GM23338 (cell line): ENCODE measurements around the gene CYP19A1. TPM values are rescaled to one million over a fixed set of nuclear protein-coding genes. Genes with fewer than 3 reads are reported as not detected.

Experiments
- ATAC-seq: fragments of 200-7000 bp; cut with Tn5 transposase; 3 replicates; pipeline ENCODE4 v1.9.1; 2020
- DNase-seq: peaks from one replicate; pipeline ENCODE4 v3.0.0-alpha.2; 2015; ENCODE audit warnings: low spot score
- H2AFZ ChIP-seq: fragments of 200-600 bp; sonication (generic); 2 replicates; pipeline ENCODE4 v1.8.0; 2016; ENCODE audit warnings: antibody characterized with exemption, mild to moderate bottlenecking, moderate library complexity
- H3F3A ChIP-seq: fragments of 200-600 bp; sonication (generic); replicated peaks from 2 replicates; pipeline ENCODE4 v1.8.0; 2017; ENCODE audit warnings: antibody characterized with exemption, mixed run types, low read depth
- H3K27ac ChIP-seq: fragments of 200-600 bp; sonication (generic); 2 replicates; pipeline ENCODE4 v1.6.1; 2016; ENCODE audit warnings: low read depth
- H3K27me3 ChIP-seq: fragments of 200-600 bp; sonication (generic); 2 replicates; pipeline ENCODE4 v1.8.0; 2016; ENCODE audit warnings: mild to moderate bottlenecking, mixed run types, moderate library complexity; ENCODE audit not compliant: insufficient read depth
- H3K36me3 ChIP-seq: fragments of 200-600 bp; sonication (generic); 2 replicates; pipeline ENCODE4 v1.8.0; 2016; ENCODE audit warnings: mild to moderate bottlenecking; ENCODE audit not compliant: insufficient read depth
- H3K4me1 ChIP-seq: fragments of 200-600 bp; sonication (generic); 2 replicates; pipeline ENCODE4 v1.8.0; 2016; ENCODE audit warnings: mild to moderate bottlenecking, moderate library complexity; ENCODE audit not compliant: insufficient read depth
- H3K4me2 ChIP-seq: fragments of 200-600 bp; sonication (generic); 2 replicates; pipeline ENCODE4 v1.7.1; 2017; ENCODE audit warnings: mixed run types
- H3K4me3 ChIP-seq: fragments of 200-600 bp; sonication (generic); 2 replicates; pipeline ENCODE4 v1.6.1; 2016; ENCODE audit warnings: mixed run types
- H3K79me2 ChIP-seq: fragments of 200-600 bp; sonication (generic); replicated peaks from 2 replicates; pipeline ENCODE4 v1.8.0; 2017; ENCODE audit warnings: mild to moderate bottlenecking; ENCODE audit not compliant: insufficient read depth
- H3K9me2 ChIP-seq: fragments of 200-600 bp; sonication (generic); 2 replicates; pipeline ENCODE4 v1.8.0; 2017; ENCODE audit not compliant: insufficient read depth
- H4K20me1 ChIP-seq: fragments of 200-600 bp; sonication (generic); replicated peaks from 2 replicates; pipeline ENCODE4 v1.8.0; 2017; ENCODE audit warnings: mild to moderate bottlenecking; ENCODE audit not compliant: insufficient read depth
- H3K27ac Mint-ChIP-seq: 2 replicates; pipeline ENCODE4 v1.8.0; 2020; ENCODE audit warnings: inconsistent platforms, mild to moderate bottlenecking, moderate library complexity, mixed read lengths
- H3K27me3 Mint-ChIP-seq: 3 replicates; pipeline ENCODE4 v1.8.0; 2022; ENCODE audit warnings: low read depth, mild to moderate bottlenecking, moderate library complexity, mixed read lengths, inconsistent platforms; ENCODE audit not compliant: insufficient read depth, poor library complexity
- H3K36me3 Mint-ChIP-seq: 3 replicates; pipeline ENCODE4 v1.8.0; 2021; ENCODE audit warnings: low read depth, mild to moderate bottlenecking, inconsistent platforms, moderate library complexity, mixed read lengths
- H3K4me1 Mint-ChIP-seq: 3 replicates; pipeline ENCODE4 v1.8.0; 2020; ENCODE audit warnings: mild to moderate bottlenecking, inconsistent platforms, mixed read lengths
- H3K4me3 Mint-ChIP-seq: 3 replicates; pipeline ENCODE4 v1.8.0; 2021; ENCODE audit warnings: moderate library complexity, mild to moderate bottlenecking, inconsistent platforms, mixed read lengths
- H3K9me3 Mint-ChIP-seq: 3 replicates; pipeline ENCODE4 v1.8.0; 2020; ENCODE audit warnings: moderate library complexity, mild to moderate bottlenecking, inconsistent platforms, mixed read lengths
- CREB1 ChIP-seq: fragments of 250-450 bp; sonication (Bioruptor Pico); IDR thresholded peaks from 2 replicates; pipeline ENCODE4 v1.5.0; 2020; ENCODE audit warnings: low read depth, mild to moderate bottlenecking, moderate library complexity
- CTCF ChIP-seq, 2 experiments: fragments of 200-600 bp in 1 of 2; sonication (generic) in 1 of 2; conservative IDR thresholded peaks; 2 replicates each; pipeline versions ENCODE4 v1.5.1 to v1.6.1; 2016 to 2017; ENCODE audit warnings: antibody characterized with exemption in 2 of 2, low read depth in 2 of 2, mild to moderate bottlenecking in 2 of 2, moderate library complexity in 1 of 2
- ETS1 ChIP-seq: IDR thresholded peaks from 2 replicates; pipeline ENCODE4 v1.6.1; 2016; ENCODE audit warnings: antibody characterized with exemption
- EZH2 ChIP-seq: fragments of 200-600 bp; sonication (generic); IDR thresholded peaks from one replicate; pipeline ENCODE4 v1.8.0; 2017; ENCODE audit warnings: antibody characterized with exemption, mild to moderate bottlenecking, low read depth; ENCODE audit not compliant: unreplicated experiment
- JUNB ChIP-seq: IDR thresholded peaks from one replicate; pipeline ENCODE4 v1.6.1; 2016; ENCODE audit warnings: antibody characterized with exemption; ENCODE audit not compliant: unreplicated experiment
- NANOG ChIP-seq: IDR thresholded peaks from 2 replicates; pipeline ENCODE4 v1.6.1; 2016; ENCODE audit warnings: antibody characterized with exemption, borderline replicate concordance
- POLR2AphosphoS5 ChIP-seq: IDR thresholded peaks from 2 replicates; pipeline ENCODE4 v1.6.1; 2016; ENCODE audit warnings: antibody characterized with exemption, low read depth
- REST ChIP-seq: IDR thresholded peaks from one replicate; pipeline ENCODE4 v1.6.1; 2018; ENCODE audit warnings: antibody characterized with exemption; ENCODE audit not compliant: unreplicated experiment
- ZNF331 ChIP-seq: fragments of 250-450 bp; sonication (Bioruptor Pico); IDR thresholded peaks from 2 replicates; pipeline ENCODE4 v1.5.0; 2020; ENCODE audit warnings: low read depth, mild to moderate bottlenecking, moderate library complexity
- ZNF462 ChIP-seq: fragments of 250-450 bp; sonication (Bioruptor Pico); IDR thresholded peaks from 2 replicates; pipeline ENCODE4 v1.5.0; 2020; ENCODE audit warnings: mild to moderate bottlenecking, moderate library complexity
- polyA plus RNA-seq: library from polyadenylated mRNA; unstranded; fragments of >200 nt; fragmentation: Nextera tagmentation; extraction: Ambion mirVana; gene quantifications from 2 replicates; pipeline ENCODE4 v1.2.1, GENCODE V29; 2016
- total RNA-seq: library from RNA; depleted of rRNA; stranded (reverse); fragments of >200 nt; shearing (Covaris generic); gene quantifications from 2 replicates; pipeline ENCODE4 v1.2.3, GENCODE V29; 2014

Gene CYP19A1
- total and polyA plus RNA-seq, 2 experiments from 2014 or later: 0.42 TPM; not detected in 1

GRCh38 chr15:51183076-51183475, 155.3 kb downstream of the CYP19A1 start:
- TF ChIP-seq EZH2: no peak
- TF ChIP-seq NANOG: no peak
- TF ChIP-seq ETS1: no peak
- peaks cover 1% of the 10 kb centered on the region for H3K27me3 Mint-ChIP-seq
- H3K36me3 Mint-ChIP-seq: no peaks in the 10 kb centered on the region
- Histone ChIP-seq H3K36me3 (no peaks in the 10 kb centered on the region), H3K79me2 (no peaks in the 10 kb centered on the region), H3K4me3 (no peak overlapping the region), H3F3A (no peaks in the 10 kb centered on the region), H4K20me1 (no peaks in the 10 kb centered on the region), H3K9me2 (no peaks in the 10 kb centered on the region), H2AFZ (no peak overlapping the region), H3K27ac (no peak overlapping the region), H3K4me2 (no peak overlapping the region), H3K4me1 (no peaks in the 10 kb centered on the region), H3K27me3 (no peaks in the 10 kb centered on the region)
- ATAC-seq (no peak), DNase-seq (no peak)
- H3K27ac Mint-ChIP-seq: no peak overlapping the region
- H3K9me3 Mint-ChIP-seq: no peaks in the 10 kb centered on the region; the same call in 1 of the 3 replicates
- H3K4me3 Mint-ChIP-seq: no peak overlapping the region
- no peaks in the 10 kb centered on the region for H3K4me1 Mint-ChIP-seq

- no peak for ATAC-seq
Observed at GRCh38 chr15:51181905-51182304, 156.5 kb downstream of the CYP19A1 start.

More at GRCh38 chr15:51181905-51182304, 156.5 kb downstream of the CYP19A1 start:
- Mint-ChIP-seq H3K36me3 (no peaks in the 10 kb centered on the region), H3K27me3 (peaks cover 1% of the 10 kb centered on the region), H3K9me3 (no peaks in the 10 kb centered on the region; the same call in 1 of the 3 replicates), H3K4me3 (no peak overlapping the region), H3K27ac (no peak overlapping the region), H3K4me1 (no peaks in the 10 kb centered on the region)
- no peak for TF ChIP-seq POLR2AphosphoS5
- no peak for TF ChIP-seq JUNB
- TF ChIP-seq CTCF (conservative IDR thresholded peaks at IDR 0.05; ENCODE audit: low read depth in 2 of 2): no peak
- TF ChIP-seq REST: no peak
- no peak for TF ChIP-seq ZNF331 (CRISPR knock-in tag)
- no peak for TF ChIP-seq EZH2
- no peak for TF ChIP-seq ZNF462 (CRISPR knock-in tag)
- TF ChIP-seq CREB1: no peak
- TF ChIP-seq NANOG: no peak
- Histone ChIP-seq H3K4me3 (no peak overlapping the region), H3K27ac (no peak overlapping the region), H4K20me1 (no peaks in the 10 kb centered on the region), H3F3A (no peaks in the 10 kb centered on the region), H3K9me2 (no peaks in the 10 kb centered on the region), H3K4me1 (no peaks in the 10 kb centered on the region), H3K36me3 (no peaks in the 10 kb centered on the region), H3K79me2 (no peaks in the 10 kb centered on the region), H2AFZ (no peak overlapping the region), H3K27me3 (no peaks in the 10 kb centered on the region), H3K4me2 (no peak overlapping the region)
- no peak for DNase-seq
